Measurements from ENCODE around the gene OGFOD1.

The OGFOD1 gene

DNA sequence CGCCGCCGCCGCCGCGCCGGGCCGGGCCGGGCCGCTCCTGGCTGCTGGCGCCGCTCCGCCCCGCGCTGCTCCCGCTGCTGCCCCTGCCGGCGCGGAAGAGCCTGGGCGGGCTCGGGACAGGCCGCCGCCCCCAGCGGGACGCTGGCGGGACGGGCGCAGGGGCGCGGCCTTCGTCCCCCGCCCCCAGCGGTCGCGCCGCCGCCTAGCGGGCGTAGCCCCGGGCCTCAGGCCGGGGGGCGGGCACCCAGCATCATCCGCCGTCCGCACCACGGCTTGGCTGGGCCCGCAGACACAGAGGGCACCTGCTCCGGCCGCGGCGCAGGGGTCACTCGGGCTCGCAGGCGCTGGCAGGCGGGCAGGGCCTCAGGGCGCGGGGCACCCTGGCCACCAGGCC lies 25.9 kb upstream of the OGFOD1 start, which contains the start of gene AMFR:
Gene AMFR (minus strand): TSS at position 107 of the 394 bp plus-strand sequence. CDS start 218 bp downstream, outside the sequence.
- H3F3A ChIP-seq (ENCODE audit: insufficient read depth) = peaks cover 78% of the 10 kb centered on the region

DNA sequence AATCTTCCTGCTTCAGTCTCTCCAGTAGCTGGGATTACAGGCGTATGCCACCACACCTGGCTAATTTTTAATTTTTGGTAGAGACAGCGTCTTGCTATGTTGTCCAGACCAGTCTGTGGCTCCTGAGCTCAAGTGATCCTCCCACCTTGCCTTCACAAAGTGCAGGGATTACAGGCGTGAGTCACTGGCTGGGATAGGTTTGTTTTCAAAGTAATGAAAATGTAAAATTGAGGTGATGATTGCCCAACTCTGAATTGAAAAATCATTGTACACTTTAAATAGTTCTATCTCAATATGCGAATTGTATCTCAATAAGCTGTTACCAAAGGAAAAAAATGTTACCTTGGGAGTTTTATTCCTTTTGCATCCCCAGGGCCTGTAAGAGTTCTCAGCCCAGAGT lies 24.8 kb upstream of the OGFOD1 start:
- H3K9me3 ChIP-seq (ENCODE audit: insufficient read depth, low read length) = no peaks in the 10 kb centered on the region
- no peak overlapping the region for H3K27ac ChIP-seq (ENCODE audit: low read depth, low read length)
- H3K9ac ChIP-seq (ENCODE audit: low read length) = no peak overlapping the region
- no peak overlapping the region for H2AFZ ChIP-seq (ENCODE audit: low read depth, low read length, severe bottlenecking)
- no peaks in the 10 kb centered on the region for H4K20me1 ChIP-seq (ENCODE audit: low read depth, low read length)
- peaks cover 34% of the 10 kb centered on the region for H3K79me2 ChIP-seq (ENCODE audit: insufficient read depth, low read length)
- no peak overlapping the region for H3K4me3 ChIP-seq (ENCODE audit: insufficient read depth, low read length, poor library complexity, severe bottlenecking)
- H3K27me3 ChIP-seq (ENCODE audit: low read length) = no peaks in the 10 kb centered on the region
- H3K9me2 ChIP-seq (replicated peaks; ENCODE audit: insufficient read depth, low read length) = no peaks in the 10 kb centered on the region
- H3K4me2 ChIP-seq (ENCODE audit: low read depth, low read length, poor library complexity, severe bottlenecking) = no peak overlapping the region
- H3F3A ChIP-seq (ENCODE audit: insufficient read depth) = peaks cover 70% of the 10 kb centered on the region
- TF ChIP-seq EZH2phosphoT487 (conservative IDR thresholded peaks at IDR 0.05; ENCODE audit: low read length) = no peak
- TF ChIP-seq, protein P1, sequence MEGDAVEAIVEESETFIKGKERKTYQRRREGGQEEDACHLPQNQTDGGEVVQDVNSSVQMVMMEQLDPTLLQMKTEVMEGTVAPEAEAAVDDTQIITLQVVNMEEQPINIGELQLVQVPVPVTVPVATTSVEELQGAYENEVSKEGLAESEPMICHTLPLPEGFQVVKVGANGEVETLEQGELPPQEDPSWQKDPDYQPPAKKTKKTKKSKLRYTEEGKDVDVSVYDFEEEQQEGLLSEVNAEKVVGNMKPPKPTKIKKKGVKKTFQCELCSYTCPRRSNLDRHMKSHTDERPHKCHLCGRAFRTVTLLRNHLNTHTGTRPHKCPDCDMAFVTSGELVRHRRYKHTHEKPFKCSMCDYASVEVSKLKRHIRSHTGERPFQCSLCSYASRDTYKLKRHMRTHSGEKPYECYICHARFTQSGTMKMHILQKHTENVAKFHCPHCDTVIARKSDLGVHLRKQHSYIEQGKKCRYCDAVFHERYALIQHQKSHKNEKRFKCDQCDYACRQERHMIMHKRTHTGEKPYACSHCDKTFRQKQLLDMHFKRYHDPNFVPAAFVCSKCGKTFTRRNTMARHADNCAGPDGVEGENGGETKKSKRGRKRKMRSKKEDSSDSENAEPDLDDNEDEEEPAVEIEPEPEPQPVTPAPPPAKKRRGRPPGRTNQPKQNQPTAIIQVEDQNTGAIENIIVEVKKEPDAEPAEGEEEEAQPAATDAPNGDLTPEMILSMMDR (IDR thresholded peaks at IDR 0.05; ENCODE audit: insufficient read depth, low read length, poor library complexity, severe bottlenecking) = no peak
- H3K36me3 ChIP-seq (ENCODE audit: low read length) = peaks cover 11% of the 10 kb centered on the region

More for the DNA sequence above, 25.9 kb upstream of the OGFOD1 start, which contains the start of gene AMFR:
- peak within 1 kb of the TSS; percentile 66 for H2AFZ ChIP-seq (ENCODE audit: low read depth, low read length, severe bottlenecking)
- no peaks in the 10 kb centered on the region for H4K20me1 ChIP-seq (ENCODE audit: low read depth, low read length)
- no peaks in the 10 kb centered on the region for H3K9me3 ChIP-seq (ENCODE audit: insufficient read depth, low read length)
- H3K36me3 ChIP-seq (ENCODE audit: low read length) = peaks cover 3% of the 10 kb centered on the region; the same call in 1 of the 2 replicates
- H3K27ac ChIP-seq (ENCODE audit: low read depth, low read length) = peak within 1 kb of the TSS; percentile 91
- H3K9ac ChIP-seq (ENCODE audit: low read length) = peak within 1 kb of the TSS; percentile 78
- no peak for TF ChIP-seq EZH2phosphoT487 (conservative IDR thresholded peaks at IDR 0.05; ENCODE audit: low read length)
- TF ChIP-seq, protein P1 (IDR thresholded peaks at IDR 0.05; ENCODE audit: insufficient read depth, low read length, poor library complexity, severe bottlenecking) = no peak
- peak within 1 kb of the TSS; percentile 98 for H3K4me2 ChIP-seq (ENCODE audit: low read depth, low read length, poor library complexity, severe bottlenecking)
- no peaks in the 10 kb centered on the region for H3K27me3 ChIP-seq (ENCODE audit: low read length)
- H3K79me2 ChIP-seq (ENCODE audit: insufficient read depth, low read length) = peaks cover 46% of the 10 kb centered on the region
- H3K9me2 ChIP-seq (replicated peaks; ENCODE audit: insufficient read depth, low read length) = no peaks in the 10 kb centered on the region
- peak within 1 kb of the TSS; percentile 88 for H3K4me3 ChIP-seq (ENCODE audit: insufficient read depth, low read length, poor library complexity, severe bottlenecking)

DNA sequence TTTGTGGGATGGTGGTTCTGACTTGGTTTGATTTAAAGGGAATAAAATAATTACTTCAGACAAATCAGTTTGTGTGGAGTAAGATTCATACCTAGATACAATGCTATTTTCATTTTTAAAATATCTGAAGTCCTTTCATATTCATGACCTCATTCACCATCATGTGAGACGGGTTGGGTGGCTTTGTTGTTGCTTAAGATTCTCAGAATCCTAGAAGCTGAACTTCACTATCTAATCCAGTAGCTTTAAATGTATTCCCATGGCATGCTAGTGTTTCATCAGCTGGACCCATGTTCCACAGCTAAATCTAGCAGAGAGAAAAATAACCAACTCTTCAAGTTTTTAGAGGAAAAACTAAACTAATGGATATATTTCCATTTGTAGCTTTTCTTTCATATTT lies 23.3 kb upstream of the OGFOD1 start:
- H2AFZ ChIP-seq (ENCODE audit: low read depth, low read length, severe bottlenecking) = no peak overlapping the region
- no peaks in the 10 kb centered on the region for H3K27me3 ChIP-seq (ENCODE audit: low read length)
- no peak overlapping the region for H3K9ac ChIP-seq (ENCODE audit: low read length)
- no peaks in the 10 kb centered on the region for H3K9me3 ChIP-seq (ENCODE audit: insufficient read depth, low read length)
- H3K27ac ChIP-seq (ENCODE audit: low read depth, low read length) = no peak overlapping the region
- H4K20me1 ChIP-seq (ENCODE audit: low read depth, low read length) = peaks cover 7% of the 10 kb centered on the region; the same call in 1 of the 2 replicates
- H3K79me2 ChIP-seq (ENCODE audit: insufficient read depth, low read length) = peaks cover 23% of the 10 kb centered on the region
- no peak overlapping the region for H3K4me2 ChIP-seq (ENCODE audit: low read depth, low read length, poor library complexity, severe bottlenecking)
- TF ChIP-seq, protein P1 (IDR thresholded peaks at IDR 0.05; ENCODE audit: insufficient read depth, low read length, poor library complexity, severe bottlenecking) = no peak
- TF ChIP-seq EZH2phosphoT487 (conservative IDR thresholded peaks at IDR 0.05; ENCODE audit: low read length) = no peak
- peaks cover 57% of the 10 kb centered on the region for H3F3A ChIP-seq (ENCODE audit: insufficient read depth)
- no peak overlapping the region for H3K4me3 ChIP-seq (ENCODE audit: insufficient read depth, low read length, poor library complexity, severe bottlenecking)
- peaks cover 23% of the 10 kb centered on the region for H3K36me3 ChIP-seq (ENCODE audit: low read length)
- no peaks in the 10 kb centered on the region for H3K9me2 ChIP-seq (replicated peaks; ENCODE audit: insufficient read depth, low read length)

Data from SU-DHL-6 (cell line).